Measurements from ENCODE around the gene FMN1.
A peak's percentile ranks its signal among the peaks of the same experiment; 100 is the strongest.

The FMN1 gene

GRCh38 chr15:33215941-33216872 lies 21.7 kb upstream of the FMN1 start:
- no peaks in the 10 kb centered on the region for H3K36me3 ChIP-seq (ENCODE audit: control insufficient read depth, low read length)
- no peak for TF ChIP-seq EZH2phosphoT487 (IDR thresholded peaks at IDR 0.05; ENCODE audit: borderline replicate concordance, low read length)
- TF ChIP-seq, protein P1, sequence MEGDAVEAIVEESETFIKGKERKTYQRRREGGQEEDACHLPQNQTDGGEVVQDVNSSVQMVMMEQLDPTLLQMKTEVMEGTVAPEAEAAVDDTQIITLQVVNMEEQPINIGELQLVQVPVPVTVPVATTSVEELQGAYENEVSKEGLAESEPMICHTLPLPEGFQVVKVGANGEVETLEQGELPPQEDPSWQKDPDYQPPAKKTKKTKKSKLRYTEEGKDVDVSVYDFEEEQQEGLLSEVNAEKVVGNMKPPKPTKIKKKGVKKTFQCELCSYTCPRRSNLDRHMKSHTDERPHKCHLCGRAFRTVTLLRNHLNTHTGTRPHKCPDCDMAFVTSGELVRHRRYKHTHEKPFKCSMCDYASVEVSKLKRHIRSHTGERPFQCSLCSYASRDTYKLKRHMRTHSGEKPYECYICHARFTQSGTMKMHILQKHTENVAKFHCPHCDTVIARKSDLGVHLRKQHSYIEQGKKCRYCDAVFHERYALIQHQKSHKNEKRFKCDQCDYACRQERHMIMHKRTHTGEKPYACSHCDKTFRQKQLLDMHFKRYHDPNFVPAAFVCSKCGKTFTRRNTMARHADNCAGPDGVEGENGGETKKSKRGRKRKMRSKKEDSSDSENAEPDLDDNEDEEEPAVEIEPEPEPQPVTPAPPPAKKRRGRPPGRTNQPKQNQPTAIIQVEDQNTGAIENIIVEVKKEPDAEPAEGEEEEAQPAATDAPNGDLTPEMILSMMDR (IDR thresholded peaks at IDR 0.05; ENCODE audit: low read depth, low read length, poor library complexity, severe bottlenecking) = peak; percentile 50
- no peaks in the 10 kb centered on the region for H4K20me1 ChIP-seq (ENCODE audit: control insufficient read depth, insufficient read depth, low read depth, low read length)
- H3K79me2 ChIP-seq (ENCODE audit: control insufficient read depth, low read length) = no peaks in the 10 kb centered on the region
- no peaks in the 10 kb centered on the region for H3K9me3 ChIP-seq (ENCODE audit: control insufficient read depth, insufficient read depth, low read length)
- no peak overlapping the region for H3K27ac ChIP-seq (ENCODE audit: low read depth, low read length)
- no peaks in the 10 kb centered on the region for H3F3A ChIP-seq (ENCODE audit: control insufficient read depth, insufficient read depth)
- H3K4me1 ChIP-seq (ENCODE audit: control insufficient read depth, low read length) = no peaks in the 10 kb centered on the region
- H3K9me2 ChIP-seq (replicated peaks; ENCODE audit: control insufficient read depth, low read length) = no peaks in the 10 kb centered on the region
- H3K4me3 ChIP-seq (ENCODE audit: low read length) = no peak overlapping the region
- H3K4me2 ChIP-seq (ENCODE audit: low read length) = no peak overlapping the region
- no peaks in the 10 kb centered on the region for H3K27me3 ChIP-seq (ENCODE audit: control insufficient read depth, low read length)

GRCh38 chr15:33211176-33211808 lies 16.8 kb upstream of the FMN1 start:
- TF ChIP-seq EZH2phosphoT487 (IDR thresholded peaks at IDR 0.05; ENCODE audit: borderline replicate concordance, low read length) = no peak
- TF ChIP-seq, protein P1 (IDR thresholded peaks at IDR 0.05; ENCODE audit: low read depth, low read length, poor library complexity, severe bottlenecking) = no peak
- Histone ChIP-seq H3F3A (ENCODE audit: control insufficient read depth, insufficient read depth) (no peaks in the 10 kb centered on the region), H3K79me2 (ENCODE audit: control insufficient read depth, low read length) (no peaks in the 10 kb centered on the region), H3K27ac (ENCODE audit: low read depth, low read length) (no peak overlapping the region), H3K4me2 (ENCODE audit: low read length) (no peak overlapping the region), H4K20me1 (ENCODE audit: control insufficient read depth, insufficient read depth, low read depth, low read length) (no peaks in the 10 kb centered on the region), H3K4me3 (ENCODE audit: low read length) (no peak overlapping the region), H3K36me3 (ENCODE audit: control insufficient read depth, low read length) (no peaks in the 10 kb centered on the region), H3K4me1 (ENCODE audit: control insufficient read depth, low read length) (no peaks in the 10 kb centered on the region), H3K27me3 (ENCODE audit: control insufficient read depth, low read length) (no peaks in the 10 kb centered on the region), H3K9me3 (ENCODE audit: control insufficient read depth, insufficient read depth, low read length) (no peaks in the 10 kb centered on the region), H3K9me2 (replicated peaks; ENCODE audit: control insufficient read depth, low read length) (no peaks in the 10 kb centered on the region)

- Histone ChIP-seq H3K36me3 (ENCODE audit: control insufficient read depth, low read length) (no peaks in the 10 kb centered on the region), H3K9me2 (replicated peaks; ENCODE audit: control insufficient read depth, low read length) (no peaks in the 10 kb centered on the region), H3K4me3 (ENCODE audit: low read length) (no peak overlapping the region), H3F3A (ENCODE audit: control insufficient read depth, insufficient read depth) (no peaks in the 10 kb centered on the region), H4K20me1 (ENCODE audit: control insufficient read depth, insufficient read depth, low read depth, low read length) (no peaks in the 10 kb centered on the region), H3K4me2 (ENCODE audit: low read length) (no peak overlapping the region), H3K4me1 (ENCODE audit: control insufficient read depth, low read length) (no peaks in the 10 kb centered on the region), H3K79me2 (ENCODE audit: control insufficient read depth, low read length) (no peaks in the 10 kb centered on the region), H3K27ac (ENCODE audit: low read depth, low read length) (no peak overlapping the region), H3K9me3 (ENCODE audit: control insufficient read depth, insufficient read depth, low read length) (no peaks in the 10 kb centered on the region), H3K27me3 (ENCODE audit: control insufficient read depth, low read length) (no peaks in the 10 kb centered on the region)
- TF ChIP-seq, protein P1 (IDR thresholded peaks at IDR 0.05; ENCODE audit: low read depth, low read length, poor library complexity, severe bottlenecking) = no peak
- TF ChIP-seq EZH2phosphoT487 (IDR thresholded peaks at IDR 0.05; ENCODE audit: borderline replicate concordance, low read length) = no peak
Observed at GRCh38 chr15:33209575-33210481, 15.3 kb upstream of the FMN1 start.

Data from DOHH2 (cell line).